GM20431 (cell line): ENCODE results near the gene BLVRB.

ENCODE experiments used
- in situ Hi-C: fragments of 300-500 bp; cut with MseI, MboI; formaldehyde crosslinking; loops from one replicate; pipeline ENCODE4 v1.15.0; 2020; ENCODE audit warnings: low sequenced_read_pairs; ENCODE audit not compliant: unreplicated experiment

Gene BLVRB

DNA sequence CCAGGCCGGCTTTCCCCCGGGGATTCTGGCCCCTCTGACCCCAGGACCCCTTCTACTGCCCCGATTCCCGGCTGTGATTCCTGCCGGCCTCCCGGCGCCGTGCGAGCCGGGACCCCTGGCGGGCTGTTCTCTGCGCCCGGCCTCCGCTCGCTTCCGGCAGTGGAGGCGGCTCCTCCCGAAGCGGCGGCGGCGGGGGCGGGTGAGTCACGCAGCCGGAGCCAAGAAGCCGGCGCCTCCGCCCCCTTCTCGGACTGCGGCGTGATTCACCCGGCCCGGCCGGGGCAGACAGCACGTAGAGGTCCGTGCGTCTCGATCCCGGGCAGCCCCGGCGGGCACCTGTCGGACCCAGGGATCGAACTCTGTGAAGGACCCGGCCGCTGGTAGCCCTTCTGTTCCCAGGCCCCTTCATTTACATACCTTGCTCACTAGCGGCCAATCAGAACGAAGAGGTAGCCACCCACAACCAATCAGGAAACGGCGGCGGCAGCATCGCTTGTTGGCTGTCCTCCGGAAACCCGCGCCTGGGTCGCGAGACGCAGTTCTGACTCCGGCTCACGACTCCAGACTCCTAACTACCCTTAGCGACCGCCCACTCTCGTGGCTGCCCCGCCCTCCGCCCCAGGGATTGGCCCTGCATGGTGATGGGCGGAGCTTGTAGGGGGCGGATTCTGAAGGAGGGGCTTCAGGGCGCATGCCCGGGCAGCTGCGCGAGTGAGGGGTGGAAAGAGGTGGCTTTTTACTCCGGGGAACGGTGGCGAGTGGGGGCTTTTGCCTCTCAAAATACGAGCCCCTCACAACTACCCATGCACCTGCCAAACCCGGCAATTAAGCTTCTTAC is 39.9 kb downstream of the BLVRB start, which contains the start of gene SERTAD1:
SERTAD1 (minus strand) TSS at position 543 of the 838 bp plus-strand sequence. CDS start 2,446 bp downstream, outside the sequence.
- in situ Hi-C loops = no loop called here

DNA sequence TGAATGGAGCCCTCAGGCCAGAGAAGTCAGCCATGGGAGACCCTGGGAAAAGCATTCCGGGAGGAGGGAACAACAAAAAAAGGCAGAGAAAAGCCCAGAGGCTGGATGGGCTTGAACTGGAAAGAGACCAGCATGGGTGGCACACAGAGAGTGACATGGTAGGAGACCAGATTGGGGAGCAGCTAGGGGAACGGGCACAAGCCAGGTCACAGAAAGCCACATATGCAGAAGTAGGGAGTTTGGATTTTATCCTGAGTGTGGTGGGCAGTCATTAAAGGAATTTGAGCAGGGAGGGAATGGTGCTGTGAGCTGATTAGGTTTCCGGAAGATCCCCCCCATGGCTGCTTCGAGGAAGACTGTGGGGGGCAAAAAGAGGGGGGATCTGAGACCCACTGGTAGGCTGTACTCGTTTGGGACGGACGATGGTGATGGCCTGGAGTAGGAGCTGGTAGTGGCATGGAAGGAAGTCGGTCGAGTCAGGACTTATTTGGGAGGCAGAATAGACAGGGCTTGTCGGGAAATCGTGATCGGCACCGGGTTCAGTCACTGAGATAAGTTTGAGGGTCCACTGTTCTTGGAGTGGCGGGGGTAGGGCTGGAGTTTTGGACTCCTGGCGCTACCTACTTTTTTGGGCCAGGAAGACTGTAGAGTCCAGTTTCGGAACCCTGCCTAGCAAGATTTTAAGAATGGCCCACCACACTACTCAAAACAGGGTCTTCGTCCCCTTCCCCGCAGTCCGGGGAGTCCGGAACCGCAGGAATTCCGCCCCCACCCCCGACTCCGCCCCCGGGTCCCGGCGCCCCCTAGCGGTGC is 40.7 kb downstream of the BLVRB start:
- in situ Hi-C loops = no loop called here

DNA sequence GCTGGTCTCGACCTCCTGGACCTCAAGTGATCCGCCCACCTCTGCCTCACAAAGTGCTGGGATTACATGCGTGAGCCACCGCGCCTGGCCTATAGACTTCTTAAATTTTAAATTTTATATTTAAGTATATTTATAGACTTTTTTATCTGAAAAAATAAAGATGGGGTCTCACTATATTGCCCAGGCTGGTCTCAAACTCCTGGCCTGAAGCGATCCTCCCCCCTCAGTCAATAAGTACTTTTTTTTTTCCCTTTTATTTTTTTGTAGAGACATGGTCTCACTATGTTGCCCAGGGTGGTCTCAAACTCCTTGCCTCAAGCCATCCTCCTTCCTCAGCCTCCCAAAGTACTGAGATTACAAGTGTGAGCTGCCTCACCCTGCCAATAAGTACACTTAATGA is 41.6 kb downstream of the BLVRB start:
- in situ Hi-C loops = no loop called here

DNA sequence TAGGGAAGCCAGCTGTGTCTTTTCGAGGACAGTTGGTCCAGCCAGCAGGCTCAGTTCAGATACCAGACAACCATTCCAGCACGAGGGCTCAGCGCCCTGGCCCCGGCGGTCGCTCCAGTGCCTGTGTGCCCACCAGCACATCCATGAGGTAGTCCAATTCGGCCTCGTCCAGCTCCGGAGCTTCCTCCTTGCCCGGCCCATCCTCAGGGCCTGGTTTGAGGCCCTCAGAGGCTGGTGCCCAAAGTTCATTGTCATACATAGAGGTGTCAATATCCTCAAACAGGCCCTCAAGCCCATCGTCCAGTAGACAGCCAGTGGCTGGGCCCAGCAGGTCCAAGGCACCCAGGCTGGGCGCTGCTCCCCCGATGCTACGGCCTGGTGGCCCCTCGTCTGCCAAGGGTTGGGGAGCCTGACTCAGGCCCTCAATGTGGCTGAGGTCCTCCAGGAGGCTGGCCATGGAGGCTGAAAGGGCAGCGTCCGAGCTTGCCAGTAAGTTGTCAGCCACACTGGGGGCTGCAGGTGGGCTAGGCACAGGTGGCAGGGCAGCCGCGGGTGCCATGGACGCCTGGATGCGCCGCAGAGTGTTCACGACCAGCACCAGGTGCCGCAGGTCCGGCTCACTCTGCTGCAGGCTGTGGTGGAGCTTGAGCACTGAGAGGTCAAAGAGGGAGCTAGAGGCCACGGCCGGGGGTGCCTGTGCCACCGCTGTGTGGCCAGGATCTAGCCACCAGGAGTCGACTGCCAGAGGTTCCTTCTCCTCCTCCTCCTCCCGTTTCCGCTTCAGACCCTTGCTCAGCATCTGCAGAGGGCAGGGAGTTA is 42.6 kb downstream of the BLVRB start:
- in situ Hi-C loops = no loop called here

DNA sequence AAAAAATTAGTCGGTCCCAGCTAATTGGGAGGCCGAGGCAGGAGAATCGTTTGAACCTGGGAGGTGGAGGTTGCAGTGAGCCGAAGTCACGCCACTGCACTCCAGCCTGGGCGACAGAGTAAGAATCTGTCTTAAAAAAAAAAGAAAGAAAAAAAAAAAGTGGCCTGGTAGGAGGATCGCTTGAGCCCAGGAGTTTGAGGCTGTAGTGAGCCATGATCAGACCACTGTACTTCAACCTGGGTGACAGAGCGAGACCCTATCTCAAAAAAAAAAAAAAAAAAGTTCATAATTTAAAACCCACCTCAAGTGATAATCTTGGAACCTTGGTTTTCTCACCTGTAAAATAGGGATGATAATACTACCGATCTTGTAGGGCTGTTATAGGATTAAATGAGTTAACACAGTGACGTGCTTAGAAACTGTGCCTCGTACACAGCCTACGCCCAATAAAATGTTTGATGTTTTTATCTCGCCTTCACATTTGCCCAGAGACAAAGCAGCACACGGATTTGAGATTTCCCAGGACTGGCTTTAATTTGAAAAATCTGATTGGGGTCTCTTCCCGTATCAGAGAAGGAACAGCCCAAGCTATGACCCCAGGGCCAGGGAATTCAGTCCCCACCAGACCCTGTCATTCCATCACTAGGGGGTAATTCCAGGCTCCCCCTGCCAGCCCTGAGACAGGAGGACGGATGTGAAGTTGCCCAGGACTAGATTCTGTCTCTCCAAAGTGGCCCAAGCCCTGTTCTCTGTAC is 43.4 kb downstream of the BLVRB start:
- in situ Hi-C loops = no loop called here

DNA sequence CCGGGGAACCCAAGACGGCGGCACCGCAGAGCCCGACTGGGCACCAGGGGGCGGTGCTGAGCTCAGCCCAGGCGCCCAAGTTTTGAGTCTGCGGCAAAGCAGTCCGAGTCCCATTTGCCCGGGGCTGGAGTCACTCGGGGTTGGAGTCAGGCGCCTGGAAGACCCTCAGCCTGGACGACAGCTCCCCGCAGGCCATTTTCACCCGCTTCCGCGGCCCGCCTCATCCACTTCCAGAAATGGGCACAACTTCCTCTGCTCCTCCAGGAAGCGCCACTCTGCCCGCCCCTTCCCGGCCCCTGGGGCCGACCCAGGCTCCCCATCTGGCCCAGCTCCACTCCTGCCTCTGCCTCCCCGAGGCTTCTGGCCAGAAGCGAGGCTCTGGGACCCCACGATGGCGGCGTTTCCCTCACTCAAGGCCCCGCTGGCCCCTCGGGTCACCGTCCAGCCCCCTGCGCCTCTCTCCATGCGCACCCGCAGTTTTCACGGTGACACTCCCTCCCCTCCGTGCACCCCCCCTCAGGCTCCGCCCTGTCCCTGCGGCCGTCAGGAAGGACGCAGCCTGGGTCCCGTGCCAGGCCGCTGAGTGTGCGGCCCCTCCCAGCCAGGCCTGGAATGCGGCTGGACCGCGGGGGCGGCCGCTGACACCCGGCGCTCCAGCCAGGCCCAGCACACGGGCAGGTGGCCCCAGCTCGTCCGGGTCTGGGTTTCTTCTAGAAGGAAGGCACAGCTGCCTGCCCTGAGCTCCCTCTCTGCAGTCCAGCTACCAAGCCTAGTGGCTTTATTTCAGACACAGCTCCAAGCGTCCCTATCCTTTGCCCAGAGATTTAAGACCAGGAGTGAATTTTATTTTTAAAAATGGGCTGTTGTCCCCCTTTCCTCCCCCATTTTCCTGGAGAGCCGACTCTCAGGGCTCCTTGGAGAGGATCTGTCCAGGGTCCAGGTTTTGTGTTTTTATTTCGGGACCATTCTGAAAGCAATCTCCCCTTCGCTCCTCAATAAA is 44.5 kb downstream of the BLVRB start:
- in situ Hi-C loops = no loop called here

DNA sequence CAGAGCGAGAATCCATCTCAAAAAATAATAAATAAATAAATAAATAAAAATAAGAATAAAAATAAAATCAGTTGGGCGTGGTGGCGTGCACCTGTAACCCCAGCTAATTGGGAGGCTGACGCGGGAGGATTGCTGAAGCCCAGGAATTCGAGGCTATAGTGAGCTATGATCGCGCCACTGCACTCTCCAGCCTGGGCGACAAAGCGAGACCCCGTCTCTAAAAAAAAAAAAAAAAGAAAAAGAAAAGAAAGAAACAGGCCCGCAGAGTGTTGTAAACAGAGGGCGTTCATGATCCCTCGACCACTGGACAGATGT is 45.1 kb downstream of the BLVRB start:
- in situ Hi-C loops = no loop called here

DNA sequence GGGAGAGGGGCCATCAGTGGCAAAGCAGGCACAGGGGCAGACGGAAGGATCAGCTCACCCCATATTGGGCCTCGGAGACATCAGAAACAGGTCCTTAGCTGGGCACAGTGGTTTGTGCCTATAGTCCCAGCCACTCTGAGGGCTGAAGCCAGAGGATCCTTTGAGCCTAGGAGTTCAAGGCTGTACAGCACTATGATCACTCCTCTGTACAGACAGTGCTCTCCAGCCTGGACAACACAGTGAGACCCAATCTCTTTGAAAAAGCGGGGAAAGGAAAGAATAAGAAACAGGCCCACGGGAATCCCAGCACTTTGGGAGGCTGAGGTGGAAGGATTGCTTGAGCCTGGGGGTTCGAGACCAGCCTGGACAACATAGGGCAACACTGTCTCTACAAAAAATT is 45.8 kb downstream of the BLVRB start:
- in situ Hi-C loops = no loop called here

DNA sequence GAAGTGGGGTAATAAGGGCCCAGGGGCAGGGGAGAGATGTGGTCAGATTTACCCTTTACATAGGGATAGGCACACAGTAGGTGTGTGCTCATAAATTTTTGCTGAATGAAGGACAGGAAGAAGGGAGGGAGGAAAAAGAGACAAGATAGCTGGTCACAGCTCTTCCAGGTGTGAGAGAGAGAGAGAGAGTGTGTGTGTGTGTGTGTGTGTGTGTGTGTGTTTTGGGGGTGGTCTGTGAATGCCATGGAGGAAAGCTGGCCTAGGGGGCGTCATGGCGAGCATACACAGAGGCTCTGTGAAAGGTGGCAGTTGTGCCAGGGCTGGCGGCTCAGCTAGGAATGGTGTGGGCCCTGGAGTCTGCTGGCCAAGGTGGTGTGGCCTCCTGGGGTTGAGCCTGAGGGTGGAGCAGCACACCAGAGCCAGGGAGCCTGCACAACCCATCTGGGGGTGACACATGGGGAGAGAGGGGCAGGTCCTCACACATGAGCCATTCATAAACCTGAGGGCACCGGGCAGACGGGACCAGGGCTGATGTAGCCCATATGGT is 46.4 kb downstream of the BLVRB start:
- in situ Hi-C loops = no loop called here

DNA sequence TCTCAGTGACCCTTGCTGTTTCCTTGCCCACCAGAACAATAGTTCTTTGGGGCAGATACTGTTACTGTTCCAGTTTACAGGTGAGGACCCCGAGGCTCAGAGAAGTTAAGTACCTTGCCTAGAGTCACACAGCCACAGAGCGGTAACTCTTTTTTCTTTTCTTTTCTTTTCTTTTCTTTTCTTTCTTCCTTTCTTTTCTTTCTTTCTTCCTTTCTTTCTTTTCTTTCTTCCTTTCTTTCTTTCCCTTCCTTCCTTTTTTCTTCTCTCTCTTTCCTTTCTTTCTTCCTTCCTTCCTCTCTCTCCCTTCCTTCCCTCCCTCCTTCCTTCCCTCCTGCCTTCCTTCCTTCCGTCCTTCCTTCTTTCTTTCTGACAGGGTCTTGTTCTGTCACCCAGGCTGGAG is 47.5 kb downstream of the BLVRB start:
- in situ Hi-C loops = no loop called here

DNA sequence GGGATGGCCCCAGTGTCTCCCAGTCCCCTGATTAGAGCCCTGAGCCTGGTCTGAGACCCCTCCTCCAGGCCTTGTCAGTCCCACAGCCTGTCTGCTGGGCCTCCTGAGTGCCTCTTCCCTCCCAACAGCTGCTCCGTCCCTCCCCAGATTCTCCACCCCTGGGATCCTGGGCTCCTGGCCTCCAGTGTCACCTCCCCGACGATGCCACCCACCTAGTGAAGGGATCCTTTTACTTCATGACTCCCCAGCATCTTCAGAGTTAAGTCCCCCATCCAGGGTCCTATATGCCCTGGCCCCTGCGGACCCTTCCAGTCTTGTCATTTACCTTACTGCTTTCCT is 47.9 kb downstream of the BLVRB start:
- in situ Hi-C loops = no loop called here

DNA sequence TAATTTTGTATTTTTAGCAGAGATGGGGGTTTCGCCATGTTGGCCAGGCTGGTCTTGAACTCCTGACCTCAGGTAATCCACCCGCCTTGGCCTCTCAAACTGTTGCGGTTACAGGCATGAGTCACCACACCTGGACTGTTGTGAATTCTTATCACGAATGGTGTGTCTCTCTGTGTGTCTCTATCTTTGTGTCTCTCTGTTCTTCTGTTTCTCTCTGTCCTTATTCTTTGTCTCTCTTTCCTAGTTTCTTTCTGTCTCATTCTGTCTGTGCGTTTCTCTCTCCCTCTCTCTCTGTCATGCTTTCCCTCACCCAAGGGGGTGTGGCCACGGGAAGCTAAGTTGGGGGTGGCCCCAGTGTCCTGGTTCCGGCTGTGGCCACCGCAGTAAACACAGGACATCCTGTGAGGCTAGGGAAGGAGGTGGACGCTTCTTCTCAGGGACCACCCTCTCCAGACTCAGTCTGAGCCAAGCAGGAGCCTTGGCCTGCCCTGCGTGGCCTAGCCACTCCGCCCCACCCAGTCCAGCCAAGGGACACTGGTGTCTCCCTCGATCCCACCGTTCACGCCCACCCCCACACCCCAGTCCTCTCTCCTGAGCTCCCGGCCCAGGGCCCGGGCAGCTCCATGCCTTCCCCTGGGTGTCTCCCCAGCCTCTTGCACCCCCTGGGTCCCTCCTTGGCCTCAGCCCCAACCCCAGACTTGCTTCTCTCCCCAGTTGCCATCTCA is 48.5 kb downstream of the BLVRB start:
- in situ Hi-C loops = no loop called here

DNA sequence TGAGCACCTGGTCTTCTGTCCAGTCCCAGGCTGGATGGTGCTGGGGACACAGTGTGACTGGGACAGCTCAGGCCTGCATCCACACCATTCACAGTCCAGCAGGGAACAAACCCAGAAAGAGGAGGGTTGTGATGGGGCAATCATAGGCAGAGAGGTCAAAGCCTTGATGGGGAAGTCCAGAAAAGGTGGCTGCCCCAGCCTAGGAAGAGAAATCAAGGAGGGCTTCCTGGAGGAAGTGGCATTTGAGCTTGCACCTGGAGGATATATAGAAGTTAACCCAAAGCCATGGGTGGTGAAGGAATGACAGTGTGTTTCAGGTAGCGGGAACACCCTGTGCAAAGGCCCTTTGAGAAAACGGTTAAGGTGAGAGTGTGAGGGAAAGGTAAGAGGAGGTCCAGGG is 49.8 kb downstream of the BLVRB start:
- in situ Hi-C loops = no loop called here

DNA sequence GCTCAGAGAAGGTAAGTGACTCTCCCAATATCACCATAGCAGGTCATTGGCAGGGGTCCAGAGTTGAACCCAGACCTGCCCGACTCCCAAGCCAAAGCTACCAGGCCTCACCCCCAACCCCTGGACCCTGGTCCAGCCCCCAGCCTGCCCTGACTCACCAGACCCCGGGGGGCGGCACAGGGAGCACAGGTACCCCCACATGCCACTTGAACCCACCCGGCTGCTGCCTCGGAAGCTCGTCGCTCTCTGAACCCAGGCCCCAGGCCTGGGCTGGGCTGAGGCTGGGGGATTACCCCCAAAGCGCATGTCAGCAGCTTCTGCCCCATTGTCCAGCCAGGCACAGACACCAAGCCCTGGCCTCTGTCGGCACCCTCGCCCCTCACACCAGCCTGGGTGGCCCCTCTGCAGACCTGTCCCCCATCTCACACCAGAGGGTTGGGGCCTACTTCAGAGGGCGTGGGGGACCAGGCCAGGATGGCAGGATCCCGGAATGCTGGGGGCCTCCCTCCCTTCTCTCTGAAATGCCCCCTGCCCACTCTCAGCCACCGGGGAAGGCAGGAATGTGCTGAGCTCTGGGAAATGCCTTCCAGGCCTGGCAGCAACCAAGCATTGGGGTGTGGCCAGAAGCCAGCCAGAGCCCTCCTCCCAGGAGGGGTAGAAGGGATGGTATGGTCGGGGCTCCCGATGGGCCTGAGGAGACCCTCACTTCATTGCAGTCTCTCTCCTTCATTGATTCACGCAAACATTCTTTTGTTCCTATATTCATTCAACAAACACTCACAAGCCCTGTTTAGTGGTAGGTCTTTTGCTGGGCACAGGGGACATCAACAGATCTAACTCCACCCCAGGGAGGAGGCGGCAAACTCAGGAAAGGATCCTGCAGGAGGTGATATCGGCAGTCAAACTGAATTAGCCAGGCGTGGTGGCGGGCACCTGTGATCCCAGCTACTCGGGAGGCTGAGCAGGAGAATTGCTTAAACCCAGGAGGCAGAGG is 50.7 kb downstream of the BLVRB start:
- in situ Hi-C loops = no loop called here

DNA sequence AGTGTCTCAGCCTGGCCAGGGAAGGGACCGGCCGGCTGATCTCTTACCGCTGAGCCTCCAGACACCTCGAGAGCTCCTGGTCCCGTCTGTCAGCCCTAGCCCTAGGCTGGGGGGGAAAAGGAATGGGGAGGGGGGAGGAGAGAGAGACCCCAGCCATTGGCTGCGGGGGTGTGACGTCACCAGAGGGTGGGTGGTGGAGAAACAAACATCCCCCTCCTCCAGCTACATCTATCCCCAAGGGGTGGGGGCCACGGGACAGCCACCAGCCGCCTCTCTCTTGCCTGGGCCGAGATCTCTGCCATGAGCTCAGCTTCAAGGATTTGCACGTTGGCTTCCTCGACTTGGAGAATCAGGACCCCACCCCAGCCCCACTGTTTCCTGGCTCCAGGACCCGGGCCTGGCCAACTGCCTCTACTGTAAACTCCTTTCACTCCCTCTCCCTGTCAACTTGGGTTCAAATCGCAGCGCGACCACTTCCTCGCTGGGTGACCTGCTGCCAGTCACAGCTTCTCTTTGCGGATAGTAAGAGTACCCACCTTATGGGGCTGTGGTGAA is 52.2 kb downstream of the BLVRB start, which contains the start of gene PRX:
PRX (minus strand) TSS at position 88 of the 555 bp plus-strand sequence. CDS start 5,446 bp downstream, outside the sequence.
- in situ Hi-C loops = no loop called here

DNA sequence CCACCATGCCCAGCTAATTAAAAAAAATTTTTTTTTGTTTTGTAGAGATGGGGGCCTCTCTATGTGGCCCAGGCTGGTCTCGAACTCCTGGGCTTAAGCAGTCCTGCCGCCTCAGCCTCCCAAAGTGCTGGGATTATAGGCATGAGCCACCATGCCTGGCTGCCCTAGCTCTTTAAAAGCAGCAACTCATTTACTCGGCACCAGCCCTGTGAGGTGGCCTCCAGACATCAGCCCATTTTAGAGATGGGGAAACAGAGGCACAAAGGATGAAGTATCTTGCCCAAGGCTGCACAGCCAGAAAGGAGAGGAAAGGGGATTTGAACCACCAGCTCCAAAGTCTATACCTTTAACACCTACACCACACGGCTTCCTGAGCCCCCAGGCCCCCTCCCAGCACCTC is 52.7 kb downstream of the BLVRB start:
- in situ Hi-C loops = no loop called here
